NCI-H1417 treated with DMSO at 0.1 percent for 48 hours (cell line): Measurements from ENCODE around the gene RBKS.
"Not testable (repeated sequence)": the region's sequence is repeated elsewhere in the genome, so short reads cannot be mapped to it uniquely, and the experiment has no call there.

Source experiments
- DNase-seq: peaks from one replicate; lab custom pipeline; 2025; lab: John Stamatoyannopoulos, UW

RBKS gene

DNA sequence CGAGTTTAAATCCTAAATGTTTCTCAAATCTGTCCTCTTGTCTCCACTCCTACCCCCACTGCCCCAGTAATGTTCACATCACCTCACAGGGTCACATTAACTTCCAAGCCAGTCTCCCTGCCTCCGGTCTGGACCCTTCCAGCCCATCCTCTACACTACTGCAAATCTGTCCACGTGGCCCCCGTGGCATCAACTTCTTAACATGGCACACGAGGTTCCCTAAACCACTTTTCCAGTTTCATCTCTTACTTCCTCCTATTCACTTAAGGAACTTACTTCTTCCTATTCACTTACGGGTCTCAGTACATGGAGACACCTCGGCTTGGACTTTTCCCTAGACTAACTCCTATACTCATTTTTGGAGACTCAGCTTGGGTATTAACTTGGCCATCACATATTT lies 91.7 kb downstream of the RBKS start:
- DNase-seq, result no peak

DNA sequence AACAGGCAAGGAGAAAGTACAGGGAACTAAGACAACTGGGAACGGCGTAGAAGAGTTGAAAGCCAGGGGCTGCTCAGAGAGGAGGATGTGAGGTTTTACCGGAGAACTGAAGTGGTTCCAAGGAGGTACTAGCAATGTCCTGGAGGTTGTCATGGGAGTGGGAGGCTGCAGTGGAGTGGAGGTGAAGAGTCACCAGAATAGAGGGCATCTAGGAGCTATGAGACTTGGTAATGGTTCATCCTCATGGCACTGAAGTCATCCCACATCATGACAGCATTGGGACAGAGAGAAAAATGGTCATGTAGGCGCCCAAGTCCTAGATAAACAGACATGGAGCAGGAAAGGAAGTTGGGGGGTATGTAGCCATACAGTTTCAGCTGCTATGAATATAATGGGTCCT lies 92.3 kb downstream of the RBKS start:
- DNase-seq, result no peak

DNA sequence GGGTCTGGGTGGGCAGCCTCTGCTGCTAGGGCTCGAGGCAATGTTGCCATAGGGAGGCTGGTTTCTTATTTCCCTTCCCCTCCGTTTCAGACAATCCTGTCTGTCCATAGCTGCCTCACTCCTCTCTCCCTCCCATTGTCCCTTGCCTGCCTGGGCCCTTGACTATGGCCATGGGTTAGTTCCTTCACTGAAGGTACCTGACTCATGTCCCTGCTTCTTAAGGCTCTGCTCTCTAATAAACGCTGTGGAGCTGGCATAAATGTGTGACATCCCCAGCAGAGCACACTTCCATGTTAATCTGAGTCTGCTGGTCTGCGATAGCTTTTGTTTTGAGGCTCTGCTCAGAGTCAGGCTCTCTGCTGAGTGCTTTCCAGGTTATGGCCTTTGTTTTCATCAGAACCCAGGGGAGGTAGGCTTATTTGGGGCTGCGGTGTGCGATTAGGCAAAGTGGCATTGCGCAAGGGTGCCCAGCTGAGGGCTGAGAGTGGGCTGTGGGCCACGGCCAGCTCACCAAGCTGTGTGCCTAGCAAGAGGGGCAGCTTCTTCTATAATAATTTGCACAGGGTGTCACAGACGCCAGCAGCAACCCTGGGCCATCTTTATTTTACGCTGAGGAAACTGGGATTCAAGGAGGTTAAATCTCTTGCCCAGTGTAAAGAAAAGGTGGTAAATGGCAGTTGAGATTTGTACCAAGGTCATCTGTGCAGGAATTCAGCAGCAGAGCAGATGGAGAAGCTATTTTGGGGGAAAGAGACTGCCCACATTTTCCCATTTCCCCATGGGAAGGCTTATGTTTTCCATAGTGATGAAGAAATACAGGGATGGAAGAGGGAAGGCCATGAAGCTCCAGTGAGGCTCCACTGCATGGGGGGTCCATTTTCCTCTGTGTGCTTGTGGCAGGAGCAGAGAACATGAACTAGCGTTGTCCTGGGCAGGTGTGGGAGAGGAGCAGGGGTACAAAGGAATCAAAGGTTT lies 93.1 kb downstream of the RBKS start:
- DNase-seq, result no peak

DNA sequence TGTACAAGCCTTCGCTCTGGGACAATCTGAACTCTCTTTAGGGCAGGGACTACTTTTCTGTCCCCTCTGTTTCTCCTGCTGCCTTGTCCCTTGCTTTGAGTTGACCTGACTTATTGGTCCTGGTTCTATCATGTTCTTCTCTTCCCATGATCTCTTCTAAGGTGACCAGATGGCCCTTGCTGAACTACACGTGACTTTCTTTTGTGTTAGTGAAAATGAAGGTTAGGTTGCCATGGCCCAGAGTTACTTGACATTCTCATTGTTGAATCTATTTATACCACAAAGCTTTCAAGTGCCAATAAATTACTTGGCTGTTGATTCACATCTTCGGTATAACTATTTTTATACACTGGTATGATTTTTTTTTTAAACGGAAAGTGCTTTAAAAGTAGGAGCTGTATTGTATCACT lies 94.3 kb downstream of the RBKS start:
- no peak for DNase-seq

DNA sequence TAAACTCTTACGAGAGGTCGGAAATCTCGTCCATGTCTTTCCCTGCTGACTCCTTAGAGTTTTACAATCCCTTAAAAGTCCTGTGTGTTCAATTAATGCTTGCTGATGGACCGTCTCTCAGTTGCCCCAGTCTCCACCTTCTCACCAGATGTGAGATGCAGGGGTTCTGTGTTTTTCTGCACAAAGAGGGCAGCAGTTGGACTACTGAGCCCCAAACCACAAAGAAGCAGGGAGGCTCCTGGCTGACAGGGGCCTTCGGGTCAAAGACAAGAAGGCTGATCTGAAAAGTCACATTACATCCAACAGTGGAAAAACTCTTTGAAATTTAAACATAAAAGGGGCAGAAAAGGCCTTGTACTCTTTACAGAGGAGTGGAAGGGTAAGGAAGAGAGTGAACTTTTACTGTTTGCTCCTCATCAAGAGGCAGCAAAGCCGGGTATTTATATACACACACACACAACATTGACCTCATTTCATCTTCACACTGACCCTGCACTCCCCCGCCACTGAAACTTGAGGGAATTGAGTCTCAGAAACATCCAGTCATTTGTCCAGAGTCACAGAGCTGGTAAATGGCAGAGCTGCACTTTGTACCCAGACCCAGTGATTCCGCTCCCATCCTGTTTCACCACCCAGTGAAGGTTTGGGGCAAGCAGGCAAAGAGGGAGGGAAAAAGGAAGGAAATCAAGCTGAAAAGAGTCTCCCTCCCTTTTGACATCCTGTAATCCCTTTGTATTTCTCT lies 94.9 kb downstream of the RBKS start:
- DNase-seq, result no peak

DNA sequence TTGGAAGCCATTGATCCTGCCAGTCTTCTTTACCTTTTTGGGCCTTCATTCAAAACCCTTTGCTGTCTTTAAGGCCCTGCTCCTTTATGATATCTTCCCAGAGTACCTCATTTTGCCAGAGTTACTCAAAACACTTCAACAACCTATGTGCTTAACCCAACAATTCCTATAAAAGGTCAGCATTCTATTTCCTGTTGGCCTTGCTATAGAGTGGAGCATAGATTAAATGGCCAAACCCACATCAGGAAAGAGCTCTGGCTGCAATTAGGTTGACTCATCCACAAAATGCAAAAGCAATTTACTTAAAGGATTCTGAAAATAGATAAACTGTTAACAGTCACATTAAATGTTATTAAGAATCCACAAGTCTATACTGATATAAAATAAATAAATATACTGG lies 97.4 kb downstream of the RBKS start:
- no peak for DNase-seq

DNA sequence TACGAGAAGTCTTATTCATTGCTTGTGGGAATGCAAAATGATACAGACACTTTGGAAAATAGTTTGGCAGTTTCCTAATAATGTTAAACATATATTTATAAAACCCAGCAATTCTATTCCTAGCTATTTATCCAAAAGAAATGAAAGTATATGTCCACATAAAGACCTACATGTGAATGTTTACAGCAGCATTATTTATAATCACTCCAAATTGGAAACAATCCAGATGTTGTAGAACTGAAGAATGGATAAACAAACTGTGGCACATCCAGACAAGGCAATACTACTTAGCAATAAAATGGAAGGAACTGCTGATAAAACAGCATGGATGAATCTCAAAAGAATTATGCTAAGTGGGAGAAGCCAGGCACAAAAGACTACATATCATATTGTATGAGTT lies 99.4 kb downstream of the RBKS start:
- no peak for DNase-seq

DNA sequence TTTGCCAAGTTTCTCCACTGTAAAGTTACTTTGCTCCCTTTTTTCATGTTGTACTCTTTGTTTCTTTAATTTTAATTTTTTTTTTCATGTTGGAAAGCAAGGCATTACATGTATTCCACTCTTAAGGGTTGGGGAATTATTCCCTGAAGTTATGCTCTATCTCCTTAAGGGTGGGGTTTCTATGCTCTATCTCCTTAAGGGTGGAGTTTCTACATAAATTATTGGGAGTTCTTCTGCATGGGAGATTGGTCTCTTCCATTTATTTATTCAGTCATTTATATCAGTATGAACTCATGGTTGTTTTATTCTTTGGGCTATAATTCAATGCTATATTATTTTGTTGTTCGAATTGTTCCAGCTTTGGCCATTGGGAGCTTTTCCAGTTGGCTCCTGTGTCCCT lies 107.5 kb downstream of the RBKS start:
- no peak for DNase-seq

DNA sequence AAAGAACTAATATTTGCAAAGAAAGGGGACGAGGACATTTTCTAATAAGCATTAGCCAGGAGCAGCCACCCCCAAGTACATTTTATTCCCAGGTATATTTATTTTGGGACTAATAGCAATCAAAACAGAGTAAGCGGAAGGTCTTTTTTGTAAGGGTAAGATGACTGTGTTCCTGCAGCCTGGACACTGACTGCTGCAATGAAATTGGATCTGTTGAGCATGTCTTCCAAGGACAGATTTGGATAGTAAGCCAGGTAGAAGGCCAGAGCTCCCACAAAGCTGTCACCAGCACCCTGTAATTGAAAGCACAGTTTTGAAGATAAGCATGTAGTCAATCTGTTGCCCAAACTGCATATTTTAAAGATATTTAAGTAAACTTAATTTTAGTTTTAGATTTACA lies 108.7 kb downstream of the RBKS start:
- DNase-seq, result no peak

DNA sequence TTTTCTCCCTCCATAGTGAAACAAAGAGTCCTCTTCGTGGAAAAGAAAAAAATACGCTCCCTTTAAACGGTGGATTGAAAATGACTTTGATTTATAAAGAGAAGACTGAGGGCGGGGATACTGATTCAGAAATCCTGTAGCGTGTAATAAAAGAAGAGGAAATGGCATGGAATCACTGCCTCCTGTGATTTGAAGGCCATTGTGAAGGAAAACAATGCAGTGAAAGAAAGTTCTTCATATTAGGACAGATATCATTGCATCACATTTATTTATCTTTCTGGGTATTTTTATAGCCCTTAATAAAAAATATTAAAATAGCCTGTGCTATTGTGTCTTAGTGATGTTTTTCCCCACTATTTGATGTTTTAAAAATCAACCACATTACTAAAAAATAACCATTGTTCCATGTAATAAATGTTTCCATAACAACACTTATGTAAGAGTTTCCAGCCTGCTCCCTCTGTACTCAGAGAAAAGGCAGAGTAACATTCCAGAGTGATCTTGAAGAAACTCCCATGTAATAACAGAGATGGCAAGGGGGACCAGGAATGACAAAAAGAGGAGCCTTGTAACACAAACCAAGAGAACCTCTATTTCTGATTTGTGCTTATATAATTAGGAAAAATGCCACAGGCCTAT lies 110.7 kb downstream of the RBKS start:
- DNase-seq, result no peak

DNA sequence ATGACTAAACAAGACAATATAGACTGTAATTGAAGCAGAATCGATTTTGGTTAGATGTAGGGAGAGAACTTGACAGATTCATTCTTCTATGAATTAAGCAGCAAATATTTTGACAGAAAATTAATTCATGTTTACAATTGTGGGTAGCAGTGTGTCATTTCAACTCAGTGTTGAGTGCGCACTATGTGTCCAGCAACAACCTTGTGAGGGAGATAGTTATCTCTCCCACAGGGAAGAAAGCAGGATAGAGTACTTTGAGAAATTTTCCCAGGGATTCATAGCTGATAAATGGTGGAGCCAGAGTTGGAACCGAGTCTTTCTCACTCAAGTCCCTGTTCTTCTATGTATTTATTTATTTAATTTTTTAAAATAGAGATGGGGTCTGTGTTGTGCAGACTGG lies 113.5 kb downstream of the RBKS start:
- DNase-seq, result no peak

DNA sequence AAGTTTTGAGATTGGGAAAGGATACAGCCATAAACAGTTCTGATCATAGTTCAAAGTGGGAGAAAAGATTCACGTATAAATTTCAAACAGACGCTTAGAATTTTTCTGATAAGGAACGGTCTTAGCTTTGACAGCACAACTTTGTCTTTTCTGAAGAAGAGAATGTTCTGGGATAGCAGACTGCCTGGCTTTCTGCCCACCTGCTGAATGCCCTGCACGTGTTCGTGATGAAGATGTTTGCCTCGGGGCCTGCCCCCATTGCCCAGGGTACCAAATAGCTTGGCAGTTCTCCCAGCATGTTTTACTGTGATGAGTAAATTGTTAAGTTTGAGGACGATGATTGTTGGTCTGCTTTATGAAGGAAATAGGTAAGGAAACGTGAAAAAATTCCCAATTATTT lies 114.1 kb downstream of the RBKS start:
- no peak for DNase-seq

DNA sequence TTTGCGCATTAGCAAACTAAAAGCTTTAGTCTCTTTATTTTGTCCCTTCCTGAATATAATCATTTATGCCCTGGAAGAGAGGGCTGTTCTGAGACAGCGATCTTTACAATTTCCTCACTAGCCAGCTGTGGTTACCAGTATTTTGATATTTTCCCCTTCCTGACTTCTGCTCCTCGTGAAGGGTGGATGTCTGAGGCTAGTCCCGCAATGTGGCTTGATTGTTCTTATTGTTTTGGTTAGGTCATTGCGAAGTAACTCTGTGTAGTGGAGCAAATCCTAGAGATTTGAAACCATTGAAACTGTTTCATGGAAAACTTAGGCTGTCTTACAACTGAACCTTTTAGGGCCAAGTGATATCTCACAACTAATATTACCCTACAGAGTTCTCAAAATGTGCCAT lies 116.2 kb downstream of the RBKS start:
- no peak for DNase-seq

DNA sequence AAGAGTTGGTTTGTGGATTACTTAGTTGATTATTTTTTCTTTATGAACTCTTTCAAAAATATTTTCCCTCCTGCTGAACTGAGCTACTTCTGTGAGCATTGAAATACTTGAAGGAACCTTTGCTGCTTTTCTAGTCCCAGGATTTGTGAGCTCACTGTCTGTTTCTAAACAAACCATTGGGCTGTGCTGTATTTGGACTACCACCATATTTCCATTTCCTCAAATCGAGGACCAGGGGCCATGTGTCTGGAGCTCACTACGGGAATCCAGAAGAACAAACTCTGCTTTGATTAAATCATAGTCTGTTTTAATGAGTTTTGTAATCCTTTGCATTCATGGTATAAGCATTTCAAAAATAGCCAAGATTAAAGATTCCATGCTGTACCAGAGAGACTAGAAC lies 117.4 kb downstream of the RBKS start:
- no peak for DNase-seq

DNA sequence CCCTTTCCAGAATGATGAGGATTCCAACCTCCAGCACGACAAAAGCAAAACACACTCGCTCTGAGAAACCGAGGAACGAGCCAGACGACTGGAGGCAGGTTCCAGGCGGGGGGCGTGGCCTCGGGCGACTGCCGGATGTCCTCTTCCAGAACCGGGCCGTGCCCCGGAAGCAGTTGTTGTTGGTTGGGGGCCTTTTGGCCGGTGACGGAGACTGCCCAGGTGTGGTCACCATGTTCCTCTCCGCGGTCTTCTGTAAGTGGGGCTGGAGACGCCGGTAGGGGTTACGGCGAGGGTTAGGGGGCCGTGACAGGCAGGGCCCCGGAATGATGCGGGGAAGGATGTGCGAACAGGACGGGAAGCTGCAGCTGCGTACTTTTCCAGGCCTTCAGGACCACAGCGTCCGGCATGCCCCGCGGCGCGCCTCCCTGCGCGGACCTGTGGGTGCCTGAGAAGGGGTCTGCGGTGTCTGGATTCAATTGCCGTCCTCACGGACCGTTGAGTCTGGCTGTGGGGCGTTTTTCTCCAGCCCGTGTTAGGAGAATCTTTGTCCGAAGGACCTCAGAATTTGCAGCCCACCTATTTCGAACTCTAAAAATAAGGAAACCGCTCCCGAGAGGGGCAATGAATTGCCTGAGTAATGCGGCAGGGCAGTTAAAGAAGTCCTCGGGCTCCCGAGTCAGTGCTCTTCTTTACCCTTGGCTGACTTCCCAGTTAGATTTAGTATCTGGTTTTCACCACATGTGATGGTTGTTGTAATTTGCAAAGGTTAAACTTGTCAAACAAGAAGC lies 118.4 kb downstream of the RBKS start, which contains the start of gene MRPL33:
Gene MRPL33 (plus strand): TSS at position 172 of the 788 bp plus-strand sequence. CDS start 59 bp downstream, at position 231.
- peak; percentile 90 for DNase-seq

DNA sequence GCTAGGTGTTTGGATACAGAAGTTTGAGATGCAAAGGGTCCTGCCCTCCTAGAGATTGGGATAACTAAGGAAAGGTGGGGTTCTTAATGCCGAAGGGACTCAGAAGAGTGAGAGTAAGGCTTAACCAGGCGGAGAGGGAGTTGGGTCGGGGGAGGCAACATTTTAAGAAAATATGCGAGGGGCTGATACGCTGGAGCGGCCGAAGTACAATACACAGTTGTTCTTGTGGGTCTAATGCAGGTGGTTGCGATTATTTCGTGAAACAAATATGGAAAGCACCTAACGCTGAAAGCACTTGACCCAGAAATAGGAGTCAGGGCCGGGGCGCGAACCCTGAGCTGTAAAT lies 119.0 kb downstream of the RBKS start:
- no peak for DNase-seq

DNA sequence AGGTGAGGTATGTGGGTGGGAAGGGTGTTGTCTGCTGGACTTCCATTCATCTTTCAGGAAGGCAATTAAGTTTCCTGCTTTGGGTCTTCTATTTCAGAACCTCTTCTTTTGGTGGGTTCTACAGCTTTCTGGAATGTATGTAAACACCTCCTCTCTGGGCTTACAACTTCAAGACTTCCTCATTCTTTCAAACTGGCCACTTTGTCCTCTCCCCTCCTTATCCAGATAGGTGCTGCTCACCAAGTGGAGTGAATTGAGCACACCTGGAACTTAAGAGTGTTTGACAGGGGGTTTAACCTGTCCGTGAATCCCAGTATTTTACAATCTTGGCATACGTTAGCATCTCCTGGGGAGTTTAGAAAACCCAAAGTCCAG lies 123.9 kb downstream of the RBKS start:
- no peak for DNase-seq

DNA sequence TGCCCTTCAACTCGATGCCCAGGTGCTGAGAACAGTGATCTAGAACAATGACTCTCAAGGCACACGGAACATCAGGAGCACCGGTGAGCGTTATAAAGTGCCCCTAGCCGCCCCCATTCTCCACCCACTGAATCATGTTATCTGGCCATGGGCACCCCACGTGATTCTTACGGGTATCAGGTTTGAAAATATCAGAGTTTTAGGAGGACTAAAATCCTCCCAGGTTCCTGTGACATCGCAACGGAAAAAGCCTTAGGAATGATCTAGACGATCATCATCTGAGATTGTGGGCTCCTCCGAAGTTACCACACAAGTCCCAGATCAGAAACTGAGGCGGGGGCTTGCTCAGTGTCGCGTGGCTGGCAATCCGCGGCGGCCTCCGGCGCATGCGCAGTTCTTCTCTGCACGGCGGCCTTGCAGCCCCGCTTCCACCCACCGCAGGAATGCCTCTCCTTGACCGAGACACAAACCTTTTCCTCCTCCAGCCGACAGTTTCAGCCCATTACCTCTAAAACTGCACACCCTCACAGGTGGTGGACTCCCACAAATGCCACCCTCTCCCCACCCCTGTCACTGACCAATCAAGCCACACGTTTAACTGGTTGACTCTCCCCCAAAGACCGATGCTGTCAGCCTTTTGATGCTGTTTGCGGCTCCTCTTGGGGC lies 124.4 kb downstream of the RBKS start:
- no peak for DNase-seq

DNA sequence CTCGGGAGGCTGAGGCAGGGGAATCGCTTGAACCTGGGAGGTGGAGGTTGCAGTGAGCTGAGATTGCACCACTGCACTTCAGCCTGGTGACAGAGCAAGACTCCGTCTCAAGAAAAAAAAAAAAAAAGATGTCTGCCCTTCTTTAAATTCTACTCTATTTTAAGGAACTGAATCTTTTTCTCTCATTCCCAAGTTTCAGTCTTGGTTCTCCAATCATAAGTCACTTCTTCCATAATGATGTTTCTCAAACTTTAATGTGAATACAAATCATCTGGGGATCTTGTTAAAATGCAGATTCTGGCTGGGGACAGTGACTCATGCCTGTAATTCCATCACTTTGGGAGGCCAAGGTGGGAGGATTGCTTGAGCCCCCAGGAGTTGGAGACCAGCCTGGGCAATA lies 125.7 kb downstream of the RBKS start:
- DNase-seq, result not testable (repeated sequence)

DNA sequence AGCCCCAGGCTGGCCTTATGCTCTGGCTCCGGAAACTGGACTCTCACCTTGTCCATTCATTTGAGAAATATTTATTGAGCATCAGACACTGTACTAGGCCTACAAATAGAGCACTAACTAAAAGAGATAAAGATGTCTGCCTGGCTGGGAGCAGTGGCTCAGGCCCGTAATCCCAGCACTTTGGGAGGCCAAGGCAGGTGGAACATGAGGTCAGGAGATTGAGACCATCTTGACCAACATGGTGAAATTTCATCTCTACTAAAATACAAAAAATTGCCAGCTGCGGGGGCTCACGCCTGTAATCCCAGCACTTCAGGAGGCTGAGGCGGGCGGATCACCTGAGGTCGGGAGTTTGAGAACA lies 126.3 kb downstream of the RBKS start:
- no peak for DNase-seq
